SK-N-SH (cell line): ENCODE data around the gene RPH3AL. TPM values are rescaled to one million over a fixed set of nuclear protein-coding genes. Genes with fewer than 3 reads are reported as not detected.

Experiments used
- CTCF ChIA-PET: fragments of 300-600, 350-600 bp; formaldehyde crosslinking; extraction: SDS; loops from one replicate; lab custom pipeline; 2021; lab: Yijun Ruan, JAX
- POLR2A ChIA-PET: fragments of 350-600 bp; sonication (Branson Sonifier 250); formaldehyde crosslinking; extraction: SDS; loops from one replicate; lab custom pipeline; 2020; ENCODE audit warnings: antibody characterized with exemption, inconsistent platforms; lab: Yijun Ruan, JAX
- DNase-seq: peaks from one replicate; pipeline ENCODE4 v3.0.0; 2012
- H2AFZ ChIP-seq: fragments of 200-600 bp; sonication (generic); 2 replicates; pipeline ENCODE4 v1.8.1; 2016; ENCODE audit warnings: antibody characterized with exemption, mild to moderate bottlenecking, low read depth
- H3F3A ChIP-seq: fragments of 200-600 bp; sonication (generic); replicated peaks from 2 replicates; pipeline ENCODE3; 2016; ENCODE audit warnings: antibody characterized with exemption, mild to moderate bottlenecking; ENCODE audit not compliant: insufficient read depth
- H3K27ac ChIP-seq, 2 experiments: fragments of 200-500 bp in 1 of 2; fragments of 200-600 bp in 1 of 2; sonication (Bioruptor generic) in 1 of 2; sonication (generic), shearing (Covaris generic) in 1 of 2; 2 replicates each; pipeline versions ENCODE4 v1.5.1 to v1.6.1; 2014 to 2016; ENCODE audit warnings: low read depth in 2 of 2, inconsistent platforms in 1 of 2, low read length in 1 of 2, mild to moderate bottlenecking in 1 of 2, mixed read lengths in 1 of 2
- H3K27me3 ChIP-seq: fragments of 200-600 bp; sonication (generic), shearing (Covaris generic); 2 replicates; pipeline ENCODE4 v1.6.1; 2016; ENCODE audit warnings: mixed run types; ENCODE audit not compliant: insufficient read depth
- H3K36me3 ChIP-seq, 2 experiments: fragments of 200-500 bp in 1 of 2; fragments of 200-600 bp in 1 of 2; sonication (Bioruptor generic) in 1 of 2; sonication (generic) in 1 of 2; replicated peaks in 1 of 2; 2 replicates each; pipeline versions ENCODE3 to v1.5.1; 2014 to 2016; ENCODE audit warnings: low read length in 1 of 2, mild to moderate bottlenecking in 1 of 2; ENCODE audit not compliant: insufficient read depth in 2 of 2, control insufficient read depth in 1 of 2
- H3K4me1 ChIP-seq, 2 experiments: fragments of 200-500 bp in 1 of 2; fragments of 200-600 bp in 1 of 2; sonication (Bioruptor generic) in 1 of 2; sonication (generic), shearing (Covaris generic) in 1 of 2; 2 replicates each; pipeline versions ENCODE4 v1.5.1 to v1.6.1; 2014 to 2016; ENCODE audit warnings: low read depth in 1 of 2, low read length in 1 of 2, mixed run types in 1 of 2; ENCODE audit not compliant: insufficient read depth in 2 of 2, control insufficient read depth in 1 of 2
- H3K4me2 ChIP-seq: fragments of 200-600 bp; sonication (generic), shearing (Covaris generic); 2 replicates; pipeline ENCODE4 v1.6.1; 2017; ENCODE audit warnings: mixed run types
- H3K4me3 ChIP-seq, 2 experiments: fragments of 200-500 bp in 1 of 2; fragments of 200-600 bp in 1 of 2; sonication (Bioruptor generic) in 1 of 2; sonication (generic), shearing (Covaris generic) in 1 of 2; 2 replicates each; pipeline versions ENCODE4 v1.5.1 to v1.8.1; 2014 to 2016; ENCODE audit warnings: low read depth in 2 of 2, inconsistent platforms in 1 of 2, low read length in 1 of 2, mild to moderate bottlenecking in 1 of 2, mixed read lengths in 1 of 2, moderate library complexity in 1 of 2
- H3K79me2 ChIP-seq: fragments of 200-600 bp; sonication (generic); 2 replicates; pipeline ENCODE4 v1.8.1; 2017; ENCODE audit warnings: mild to moderate bottlenecking; ENCODE audit not compliant: insufficient read depth
- H3K9ac ChIP-seq: fragments of 200-600 bp; sonication (generic); 2 replicates; pipeline ENCODE4 v1.6.1; 2017; ENCODE audit warnings: mixed run types
- H3K9me2 ChIP-seq: fragments of 200-600 bp; sonication (generic); 2 replicates; pipeline ENCODE4 v1.6.1; 2017; ENCODE audit warnings: mixed run types
- H3K9me3 ChIP-seq: fragments of 200-600 bp; sonication (generic); 2 replicates; pipeline ENCODE4 v1.6.1; 2017; ENCODE audit warnings: mixed run types, mild to moderate bottlenecking, moderate library complexity
- H4K20me1 ChIP-seq: fragments of 200-600 bp; sonication (generic); 2 replicates; pipeline ENCODE4 v1.6.1; 2017; ENCODE audit warnings: mild to moderate bottlenecking, mixed run types; ENCODE audit not compliant: insufficient read depth
- EZH2phosphoT487 ChIP-seq: fragments of 200-600 bp; sonication (generic); IDR thresholded peaks from 2 replicates; pipeline ENCODE4 v1.6.1; 2017; ENCODE audit warnings: low read depth, mixed run types, mild to moderate bottlenecking, antibody characterized with exemption, moderate library complexity, borderline replicate concordance
- FOSL2 ChIP-seq: IDR thresholded peaks from 2 replicates; pipeline ENCODE4 v1.4.0; 2012; ENCODE audit warnings: low read depth, mild to moderate bottlenecking, moderate library complexity, borderline replicate concordance
- FOXM1 ChIP-seq: IDR thresholded peaks from 2 replicates; pipeline ENCODE4 v1.4.0; 2012; ENCODE audit warnings: low read depth, mild to moderate bottlenecking
- GABPA ChIP-seq: IDR thresholded peaks from 2 replicates; pipeline ENCODE4 v1.4.0; 2012; ENCODE audit warnings: low read depth, mild to moderate bottlenecking
- GATA2 ChIP-seq: sonication (generic); formaldehyde crosslinking; IDR thresholded peaks from 2 replicates; pipeline ENCODE4 v1.5.0; 2020; ENCODE audit warnings: mild to moderate bottlenecking, missing genetic modification reagents
- MEF2A ChIP-seq: IDR thresholded peaks from 2 replicates; pipeline ENCODE4 v1.4.0; 2012; ENCODE audit warnings: low read depth, borderline replicate concordance
- MXI1 ChIP-seq: IDR thresholded peaks from 2 replicates; pipeline ENCODE4 v1.6.1; 2012; ENCODE audit warnings: mild to moderate bottlenecking, low read depth, low read length, improper control_type of control experiment
- RAD21 ChIP-seq: IDR thresholded peaks from 2 replicates; pipeline ENCODE4 v1.6.1; 2012; ENCODE audit warnings: mild to moderate bottlenecking, low read length
- SIN3A ChIP-seq: IDR thresholded peaks from 2 replicates; pipeline ENCODE4 v1.6.1; 2012; ENCODE audit warnings: low read depth, mild to moderate bottlenecking, low read length, moderate library complexity, borderline replicate concordance
- TCF12 ChIP-seq: IDR thresholded peaks from 2 replicates; pipeline ENCODE4 v1.4.0; 2012
- TEAD4 ChIP-seq: IDR thresholded peaks from 2 replicates; pipeline ENCODE4 v1.4.0; 2012; ENCODE audit warnings: mild to moderate bottlenecking, borderline replicate concordance; ENCODE audit not compliant: insufficient read depth
- WGBS: methylation state at CpG from one replicate; pipeline ENCODE4 v1.1.6; 2017; ENCODE audit warnings: low lambda C conversion rate; 5-methylcytosine and 5-hydroxymethylcytosine counted together
- polyA plus RNA-seq, 3 experiments: library from polyadenylated mRNA; depleted of rRNA; stranded (reverse); fragments of >200 nt; gene quantifications; 2 replicates each; pipeline ENCODE4 v1.2.3, GENCODE V29; 2012
- TF ChIP-seq, protein P1 (sequence below): IDR thresholded peaks from 2 replicates; pipeline ENCODE4 v1.4.0; 2012; ENCODE audit warnings: low read depth
- TF ChIP-seq, protein P2 (sequence below): fragments of 200-600 bp; sonication (generic); IDR thresholded peaks from 2 replicates; pipeline ENCODE4 v1.6.1; 2017; ENCODE audit warnings: antibody characterized with exemption, mild to moderate bottlenecking, moderate library complexity
- TF ChIP-seq, protein P3 (sequence below): IDR thresholded peaks from 2 replicates; pipeline ENCODE4 v1.4.0; 2012; ENCODE audit warnings: low read depth, borderline replicate concordance

The RPH3AL gene
- polyA plus RNA-seq, 1 of the 3 experiments (the other 2 are of a cell fraction): 2.9 TPM

- no peak overlapping the region for H3K9ac ChIP-seq
- H3K36me3 ChIP-seq: no peaks in the 10 kb centered on the region
- H3K9me3 ChIP-seq: no peaks in the 10 kb centered on the region
- peaks cover 0 to 27% of the 10 kb centered on the region in 2 experiments; a peak in 1 of 4 replicates for H3K4me1 ChIP-seq
- WGBS: 71% methylated on average over 7 of the region's 11 CpGs
- H3K27ac ChIP-seq: no peak overlapping the region; a peak in 1 of 4 replicates
- no peaks in the 10 kb centered on the region for H3K79me2 ChIP-seq
- no peaks in the 10 kb centered on the region for H4K20me1 ChIP-seq
- no peaks in the 10 kb centered on the region for H3K9me2 ChIP-seq
- H3K4me2 ChIP-seq: no peak overlapping the region
- H2AFZ ChIP-seq: no peak overlapping the region
- ChIA-PET CTCF (interaction anchor here (1.7 to 5.1 kb wide), 2 partner anchors 8 to 213 kb away, joined by 3 to 44 read pairs; no protein-coding TSS in a partner anchor), POLR2A (no interaction called here)
- no peaks in the 10 kb centered on the region for H3F3A ChIP-seq
- DNase-seq: no peak
- no peak for TF ChIP-seq SIN3A
- TF ChIP-seq EZH2phosphoT487: no peak
- no peak for TF ChIP-seq GATA2 (CRISPR knock-in tag)
- TF ChIP-seq, protein P1, sequence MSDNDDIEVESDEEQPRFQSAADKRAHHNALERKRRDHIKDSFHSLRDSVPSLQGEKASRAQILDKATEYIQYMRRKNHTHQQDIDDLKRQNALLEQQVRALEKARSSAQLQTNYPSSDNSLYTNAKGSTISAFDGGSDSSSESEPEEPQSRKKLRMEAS: no peak
- no peak for TF ChIP-seq MEF2A
- TF ChIP-seq GABPA: no peak
- TF ChIP-seq, protein P2, sequence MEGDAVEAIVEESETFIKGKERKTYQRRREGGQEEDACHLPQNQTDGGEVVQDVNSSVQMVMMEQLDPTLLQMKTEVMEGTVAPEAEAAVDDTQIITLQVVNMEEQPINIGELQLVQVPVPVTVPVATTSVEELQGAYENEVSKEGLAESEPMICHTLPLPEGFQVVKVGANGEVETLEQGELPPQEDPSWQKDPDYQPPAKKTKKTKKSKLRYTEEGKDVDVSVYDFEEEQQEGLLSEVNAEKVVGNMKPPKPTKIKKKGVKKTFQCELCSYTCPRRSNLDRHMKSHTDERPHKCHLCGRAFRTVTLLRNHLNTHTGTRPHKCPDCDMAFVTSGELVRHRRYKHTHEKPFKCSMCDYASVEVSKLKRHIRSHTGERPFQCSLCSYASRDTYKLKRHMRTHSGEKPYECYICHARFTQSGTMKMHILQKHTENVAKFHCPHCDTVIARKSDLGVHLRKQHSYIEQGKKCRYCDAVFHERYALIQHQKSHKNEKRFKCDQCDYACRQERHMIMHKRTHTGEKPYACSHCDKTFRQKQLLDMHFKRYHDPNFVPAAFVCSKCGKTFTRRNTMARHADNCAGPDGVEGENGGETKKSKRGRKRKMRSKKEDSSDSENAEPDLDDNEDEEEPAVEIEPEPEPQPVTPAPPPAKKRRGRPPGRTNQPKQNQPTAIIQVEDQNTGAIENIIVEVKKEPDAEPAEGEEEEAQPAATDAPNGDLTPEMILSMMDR: no peak
- TF ChIP-seq FOSL2: no peak
- TF ChIP-seq TCF12: no peak
- TF ChIP-seq FOXM1: no peak
- TF ChIP-seq TEAD4: no peak
- TF ChIP-seq, protein P3, sequence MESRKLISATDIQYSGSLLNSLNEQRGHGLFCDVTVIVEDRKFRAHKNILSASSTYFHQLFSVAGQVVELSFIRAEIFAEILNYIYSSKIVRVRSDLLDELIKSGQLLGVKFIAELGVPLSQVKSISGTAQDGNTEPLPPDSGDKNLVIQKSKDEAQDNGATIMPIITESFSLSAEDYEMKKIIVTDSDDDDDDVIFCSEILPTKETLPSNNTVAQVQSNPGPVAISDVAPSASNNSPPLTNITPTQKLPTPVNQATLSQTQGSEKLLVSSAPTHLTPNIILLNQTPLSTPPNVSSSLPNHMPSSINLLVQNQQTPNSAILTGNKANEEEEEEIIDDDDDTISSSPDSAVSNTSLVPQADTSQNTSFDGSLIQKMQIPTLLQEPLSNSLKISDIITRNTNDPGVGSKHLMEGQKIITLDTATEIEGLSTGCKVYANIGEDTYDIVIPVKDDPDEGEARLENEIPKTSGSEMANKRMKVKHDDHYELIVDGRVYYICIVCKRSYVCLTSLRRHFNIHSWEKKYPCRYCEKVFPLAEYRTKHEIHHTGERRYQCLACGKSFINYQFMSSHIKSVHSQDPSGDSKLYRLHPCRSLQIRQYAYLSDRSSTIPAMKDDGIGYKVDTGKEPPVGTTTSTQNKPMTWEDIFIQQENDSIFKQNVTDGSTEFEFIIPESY: no peak
- TF ChIP-seq MXI1: no peak
- H3K4me3 ChIP-seq: no peak overlapping the region
- peaks cover 7% of the 10 kb centered on the region for H3K27me3 ChIP-seq
Measured at GRCh38 chr17:172401-172800, 180.2 kb downstream of the RPH3AL start.

GRCh38 chr17:171871-172270, 180.7 kb downstream of the RPH3AL start:
- DNase-seq: no peak
- no peak overlapping the region for H3K4me2 ChIP-seq
- no peaks in the 10 kb centered on the region for H3F3A ChIP-seq
- no peaks in the 10 kb centered on the region for H3K36me3 ChIP-seq
- WGBS: no CpG with 5 or more reads among the region's 13 CpGs
- H3K9ac ChIP-seq: no peak overlapping the region
- no peaks in the 10 kb centered on the region for H3K9me2 ChIP-seq
- CTCF ChIA-PET: no interaction called here
- no peaks in the 10 kb centered on the region for H3K79me2 ChIP-seq
- no peak overlapping the region for H3K27ac ChIP-seq
- H3K27me3 ChIP-seq: peaks cover 7% of the 10 kb centered on the region
- H3K9me3 ChIP-seq: no peaks in the 10 kb centered on the region
- peaks cover 0 to 23% of the 10 kb centered on the region in 2 experiments; a peak in 1 of 4 replicates for H3K4me1 ChIP-seq
- H3K4me3 ChIP-seq: no peak overlapping the region
- H4K20me1 ChIP-seq: no peaks in the 10 kb centered on the region
- H2AFZ ChIP-seq: no peak overlapping the region
- POLR2A ChIA-PET: no interaction called here
- TF ChIP-seq RAD21: no peak
- TF ChIP-seq, protein P3: no peak
- TF ChIP-seq, all 33 proteins: peak for 0
